ENCODE data around the gene RSF1.

RSF1 gene

DNA sequence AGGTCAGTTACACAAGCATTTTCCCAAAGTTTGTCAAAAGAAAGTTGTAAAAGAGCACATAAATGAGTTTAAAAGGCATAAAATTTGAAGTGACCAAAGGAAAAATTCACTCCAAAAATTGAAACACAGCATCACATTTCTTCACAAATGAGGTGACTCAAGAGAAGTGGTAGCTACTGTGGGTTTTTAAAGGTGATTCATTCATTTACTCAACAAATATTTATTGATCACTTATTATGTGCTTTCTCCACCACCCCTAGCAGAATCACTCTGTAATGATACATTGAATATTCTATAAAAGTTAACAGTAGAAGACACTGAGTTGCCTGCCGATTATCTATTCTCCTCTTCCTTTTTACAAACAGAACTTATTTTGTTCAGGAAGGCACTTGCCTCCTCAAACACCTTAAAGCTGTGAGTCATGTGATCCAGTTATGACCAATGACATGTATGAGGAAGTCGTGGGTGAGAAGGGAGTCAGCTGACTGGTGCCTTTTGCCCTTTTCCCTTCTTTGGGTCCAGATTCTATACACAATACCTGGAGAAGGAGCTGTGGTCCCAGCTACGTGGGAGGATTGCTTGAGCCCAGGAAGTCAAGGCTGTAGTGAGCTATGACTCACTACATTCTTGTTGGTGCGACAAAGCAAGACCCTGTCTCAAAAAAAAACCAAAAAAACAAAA is 115.2 kb downstream of the RSF1 start (continued):
- TF ChIP-seq ZBTB10 (tag by site-specific recombination; IDR thresholded peaks at IDR 0.05) (no peak), ZNF280C (tag by site-specific recombination; IDR thresholded peaks at IDR 0.05) (no peak), ZNF510 (tag by site-specific recombination; IDR thresholded peaks at IDR 0.05; ENCODE audit: insufficient replicate concordance) (no peak), ZNF830 (tag by site-specific recombination; IDR thresholded peaks at IDR 0.05; ENCODE audit: low read depth) (no peak), ZNF677 (tag by site-specific recombination; IDR thresholded peaks at IDR 0.05) (no peak), TSHZ1 (tag by site-specific recombination; IDR thresholded peaks at IDR 0.05; ENCODE audit: borderline replicate concordance) (no peak)
- TF ChIP-seq, protein P1, sequence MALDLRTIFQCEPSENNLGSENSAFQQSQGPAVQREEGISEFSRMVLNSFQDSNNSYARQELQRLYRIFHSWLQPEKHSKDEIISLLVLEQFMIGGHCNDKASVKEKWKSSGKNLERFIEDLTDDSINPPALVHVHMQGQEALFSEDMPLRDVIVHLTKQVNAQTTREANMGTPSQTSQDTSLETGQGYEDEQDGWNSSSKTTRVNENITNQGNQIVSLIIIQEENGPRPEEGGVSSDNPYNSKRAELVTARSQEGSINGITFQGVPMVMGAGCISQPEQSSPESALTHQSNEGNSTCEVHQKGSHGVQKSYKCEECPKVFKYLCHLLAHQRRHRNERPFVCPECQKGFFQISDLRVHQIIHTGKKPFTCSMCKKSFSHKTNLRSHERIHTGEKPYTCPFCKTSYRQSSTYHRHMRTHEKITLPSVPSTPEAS (tag by site-specific recombination; IDR thresholded peaks at IDR 0.05): no peak
- TF ChIP-seq, protein P2, sequence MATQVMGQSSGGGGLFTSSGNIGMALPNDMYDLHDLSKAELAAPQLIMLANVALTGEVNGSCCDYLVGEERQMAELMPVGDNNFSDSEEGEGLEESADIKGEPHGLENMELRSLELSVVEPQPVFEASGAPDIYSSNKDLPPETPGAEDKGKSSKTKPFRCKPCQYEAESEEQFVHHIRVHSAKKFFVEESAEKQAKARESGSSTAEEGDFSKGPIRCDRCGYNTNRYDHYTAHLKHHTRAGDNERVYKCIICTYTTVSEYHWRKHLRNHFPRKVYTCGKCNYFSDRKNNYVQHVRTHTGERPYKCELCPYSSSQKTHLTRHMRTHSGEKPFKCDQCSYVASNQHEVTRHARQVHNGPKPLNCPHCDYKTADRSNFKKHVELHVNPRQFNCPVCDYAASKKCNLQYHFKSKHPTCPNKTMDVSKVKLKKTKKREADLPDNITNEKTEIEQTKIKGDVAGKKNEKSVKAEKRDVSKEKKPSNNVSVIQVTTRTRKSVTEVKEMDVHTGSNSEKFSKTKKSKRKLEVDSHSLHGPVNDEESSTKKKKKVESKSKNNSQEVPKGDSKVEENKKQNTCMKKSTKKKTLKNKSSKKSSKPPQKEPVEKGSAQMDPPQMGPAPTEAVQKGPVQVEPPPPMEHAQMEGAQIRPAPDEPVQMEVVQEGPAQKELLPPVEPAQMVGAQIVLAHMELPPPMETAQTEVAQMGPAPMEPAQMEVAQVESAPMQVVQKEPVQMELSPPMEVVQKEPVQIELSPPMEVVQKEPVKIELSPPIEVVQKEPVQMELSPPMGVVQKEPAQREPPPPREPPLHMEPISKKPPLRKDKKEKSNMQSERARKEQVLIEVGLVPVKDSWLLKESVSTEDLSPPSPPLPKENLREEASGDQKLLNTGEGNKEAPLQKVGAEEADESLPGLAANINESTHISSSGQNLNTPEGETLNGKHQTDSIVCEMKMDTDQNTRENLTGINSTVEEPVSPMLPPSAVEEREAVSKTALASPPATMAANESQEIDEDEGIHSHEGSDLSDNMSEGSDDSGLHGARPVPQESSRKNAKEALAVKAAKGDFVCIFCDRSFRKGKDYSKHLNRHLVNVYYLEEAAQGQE (tag by site-specific recombination; IDR thresholded peaks at IDR 0.05): no peak

DNA sequence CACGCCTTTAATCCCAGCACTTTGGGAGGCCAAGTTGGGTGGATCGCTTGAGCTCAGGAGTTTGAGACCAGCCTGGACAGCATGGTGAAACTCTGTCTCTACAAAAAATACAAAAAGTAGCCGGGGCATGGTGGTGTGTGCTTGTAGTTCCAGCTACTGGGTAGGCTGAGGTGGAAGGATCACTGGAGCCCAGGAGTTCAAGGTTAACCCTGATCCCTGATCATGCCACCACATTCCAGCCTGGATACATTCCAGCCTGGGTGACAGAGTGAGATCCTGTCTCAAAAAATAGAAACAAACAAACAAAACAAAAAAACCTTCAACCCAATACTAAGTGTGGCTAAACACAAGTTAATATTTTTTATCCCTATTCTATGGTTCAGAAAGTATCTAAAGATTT is 116.5 kb downstream of the RSF1 start:
- Histone ChIP-seq H3K4me1 (ENCODE audit: control insufficient read depth, insufficient read depth, low read length) (no peaks in the 10 kb centered on the region), H3K27ac (ENCODE audit: extremely low read depth, low read depth, low read length) (no peak overlapping the region), H3K36me3 (ENCODE audit: control insufficient read depth in 2 of 2, insufficient read depth in 1 of 2, low read length in 2 of 2) (peaks cover 0 to 8% of the 10 kb centered on the region in 2 experiments; a peak in 1 of 3 replicates), H3K9me3 (ENCODE audit: control insufficient read depth, insufficient read depth, low read depth, low read length) (no peaks in the 10 kb centered on the region), H3K4me3 (ENCODE audit: low read depth, low read length) (no peak overlapping the region)
- CTCF ChIA-PET: no interaction called here
- POLR2A ChIA-PET: no interaction called here
- TF ChIP-seq PRDM2 (tag by site-specific recombination; IDR thresholded peaks at IDR 0.05; ENCODE audit: borderline replicate concordance) (no peak), WT1 (tag by site-specific recombination; IDR thresholded peaks at IDR 0.05) (no peak), ZNF776 (tag by site-specific recombination; IDR thresholded peaks at IDR 0.05; ENCODE audit: borderline replicate concordance) (no peak), ZBTB6 (tag by site-specific recombination; IDR thresholded peaks at IDR 0.05) (no peak), ZNF501 (tag by site-specific recombination; IDR thresholded peaks at IDR 0.05) (no peak), ZNF157 (tag by site-specific recombination; IDR thresholded peaks at IDR 0.05) (no peak)

All from HEK293 (cell line).